Motor neuron (in vitro differentiated cells): ENCODE data around the gene LEPR. TPM values are rescaled to one million over a fixed set of nuclear protein-coding genes. Genes with fewer than 3 reads are reported as not detected.

ENCODE experiments used
- ATAC-seq, 8 experiments: fragments of 200-7000 bp; cut with Tn5 transposase; replicated peaks in 6 of 8; 2 replicates each; pipeline ENCODE4 v1.8.0; 2021; ENCODE audit warnings: mild to moderate bottlenecking in 8 of 8, moderate library complexity in 8 of 8
- H3K27ac ChIP-seq, 2 donors: fragments of 250-450 bp; sonication (Bioruptor Pico); 2 replicates each; pipeline ENCODE4 v1.9.0; 2021; ENCODE audit warnings: antibody characterized with exemption in 2 of 2, mild to moderate bottlenecking in 2 of 2, moderate library complexity in 1 of 2
- H3K4me1 ChIP-seq, 2 donors: fragments of 250-450 bp; sonication (Bioruptor Pico); replicated peaks in 1 of 2; 2 replicates each; pipeline ENCODE4 v1.6.1; 2021; ENCODE audit warnings: antibody characterized with exemption in 2 of 2, mild to moderate bottlenecking in 2 of 2, moderate library complexity in 1 of 2
- H3K4me3 ChIP-seq, 5 donors: fragments of 250-450 bp; sonication (Bioruptor Pico); 2 replicates each; pipeline ENCODE4 v1.9.0; 2021; ENCODE audit warnings: antibody characterized with exemption in 5 of 5, mild to moderate bottlenecking in 5 of 5, moderate library complexity in 4 of 5
- WGBS, 10 experiments: fragments of 450-650 bp; shearing (Covaris generic); methylation state at CpG; one replicate each; pipeline ENCODE4 v1.0.0; 2022; 5-methylcytosine and 5-hydroxymethylcytosine counted together
- in situ Hi-C, 9 experiments: fragments of 400-800 bp; cut with MboI; loops; one replicate each; pipeline ENCODE4 v1.15.0; 2021; ENCODE audit warnings: low sequenced_read_pairs in 9 of 9, low pct_unique_long_range_greater_than_20kb in 2 of 9; ENCODE audit not compliant: unreplicated experiment in 9 of 9
- total RNA-seq, 8 experiments: library from RNA; unstranded; fragments of 300-600 nt; gene quantifications; 2 replicates each; pipeline versions ENCODE4 v1.2.3 to v1.2.4, GENCODE V29; 2022

The LEPR gene
- total RNA-seq, 8 experiments from 2014 or later = 1.7 to 12.3 (median 5.0) TPM

DNA sequence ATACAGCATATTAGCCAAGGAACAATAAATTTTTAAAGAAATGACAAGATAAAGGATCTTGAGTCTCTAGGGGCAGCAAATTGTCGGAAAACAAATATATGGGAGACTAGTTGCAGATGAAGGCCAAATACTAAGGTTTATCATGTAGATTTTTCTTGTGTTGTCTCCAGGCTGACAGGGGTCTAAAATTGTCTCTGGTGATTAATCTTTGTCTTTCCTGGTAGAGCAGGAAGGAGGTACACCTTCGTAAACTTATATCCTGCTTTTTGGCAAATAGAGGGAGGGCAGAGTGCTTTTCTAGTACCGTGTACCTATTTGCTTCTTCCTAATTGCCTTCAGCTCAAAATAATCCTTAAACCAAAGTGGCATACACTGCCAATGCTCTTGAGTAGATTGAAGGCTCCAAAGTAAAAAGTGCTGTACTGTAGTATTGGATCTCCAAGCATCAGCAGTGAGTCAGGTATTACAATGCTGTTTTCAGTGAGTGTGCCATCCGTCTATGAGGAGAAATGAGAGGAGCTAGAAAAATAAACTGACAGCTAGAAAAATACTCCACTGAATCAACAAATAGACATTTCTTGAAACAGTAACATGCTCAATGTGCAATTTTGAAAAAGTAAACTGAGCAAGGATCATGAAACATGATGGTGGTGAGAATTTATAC, 1.8 kb upstream of the LEPR start:
- 82 to 100% (median 97%) methylated on average over 2 to 4 of the region's 4 CpGs for WGBS, 10 experiments
- in situ Hi-C loops = loop anchor here in 1 of 9 experiments (10.0 kb wide), 1 partner anchor 174 kb away; no protein-coding TSS in a partner anchor
- H3K4me1 ChIP-seq = peaks cover 3 to 8% of the 10 kb centered on the region in 2 donors
- no peak for ATAC-seq
- H3K4me3 ChIP-seq = no peak overlapping the region
- H3K27ac ChIP-seq = no peak overlapping the region

DNA sequence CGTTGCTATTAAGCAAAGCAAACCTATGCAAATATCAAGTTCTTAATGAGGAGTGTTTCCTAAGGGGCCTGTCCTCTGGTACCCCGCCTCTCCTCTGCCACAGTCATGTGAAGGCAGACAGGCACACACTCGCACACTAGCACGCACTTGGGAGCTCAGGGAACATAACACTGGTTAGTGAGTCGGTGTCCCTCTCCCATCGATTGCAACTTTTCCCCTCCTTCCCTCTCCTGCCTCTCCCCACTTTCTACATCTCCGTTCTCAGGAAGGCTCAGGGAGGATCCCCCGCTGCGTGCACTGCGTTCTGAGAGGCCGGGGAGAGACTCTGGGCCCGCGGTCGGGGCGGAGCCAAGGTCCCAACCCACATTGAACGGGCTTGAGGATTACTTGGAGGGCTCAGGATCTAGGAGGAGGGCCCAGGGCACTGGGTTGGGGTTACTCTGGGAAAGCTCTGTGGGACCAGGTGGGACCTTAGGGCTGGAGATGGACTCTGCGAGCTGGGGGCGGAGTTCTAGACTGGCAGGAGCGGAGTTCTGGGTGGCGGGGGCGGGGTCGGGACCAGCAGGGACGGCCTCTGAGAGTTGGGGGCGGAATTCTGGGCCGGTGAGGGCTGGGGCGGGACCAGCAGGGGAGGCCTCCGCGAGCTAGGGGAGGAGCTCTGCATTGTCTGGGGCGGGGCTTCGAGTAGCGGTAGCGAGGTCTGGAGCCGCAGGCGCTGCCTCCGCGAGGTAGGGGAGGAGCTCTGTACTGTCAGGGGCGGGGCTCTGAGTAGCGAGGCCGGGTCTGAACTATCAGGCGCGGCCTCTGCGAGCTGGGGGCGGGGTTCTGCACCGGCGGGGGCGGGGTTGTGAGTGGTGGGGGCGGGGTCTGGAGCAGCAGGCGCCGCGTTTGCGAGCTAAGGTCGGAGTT, 533 bp upstream of the LEPR start:
- ATAC-seq = peak; percentile 81 to 92 (median 89)
- in situ Hi-C loops = loop anchor here in 2 of 9 experiments (10.0 kb wide), 2 partner anchors 175 to 185 kb away; no protein-coding TSS in a partner anchor
- H3K4me3 ChIP-seq = peak overlapping the region; percentile 59 to 89 (median 82)
- peak overlapping the region; percentile 75 to 93 for H3K27ac ChIP-seq
- peaks cover 3 to 8% of the 10 kb centered on the region in 2 donors for H3K4me1 ChIP-seq
- WGBS, 10 experiments = 0 to 14% (median 4%) methylated on average over 1 to 17 of the region's 52 CpGs; no CpG with 5 or more reads in 1 of the 10 experiments

DNA sequence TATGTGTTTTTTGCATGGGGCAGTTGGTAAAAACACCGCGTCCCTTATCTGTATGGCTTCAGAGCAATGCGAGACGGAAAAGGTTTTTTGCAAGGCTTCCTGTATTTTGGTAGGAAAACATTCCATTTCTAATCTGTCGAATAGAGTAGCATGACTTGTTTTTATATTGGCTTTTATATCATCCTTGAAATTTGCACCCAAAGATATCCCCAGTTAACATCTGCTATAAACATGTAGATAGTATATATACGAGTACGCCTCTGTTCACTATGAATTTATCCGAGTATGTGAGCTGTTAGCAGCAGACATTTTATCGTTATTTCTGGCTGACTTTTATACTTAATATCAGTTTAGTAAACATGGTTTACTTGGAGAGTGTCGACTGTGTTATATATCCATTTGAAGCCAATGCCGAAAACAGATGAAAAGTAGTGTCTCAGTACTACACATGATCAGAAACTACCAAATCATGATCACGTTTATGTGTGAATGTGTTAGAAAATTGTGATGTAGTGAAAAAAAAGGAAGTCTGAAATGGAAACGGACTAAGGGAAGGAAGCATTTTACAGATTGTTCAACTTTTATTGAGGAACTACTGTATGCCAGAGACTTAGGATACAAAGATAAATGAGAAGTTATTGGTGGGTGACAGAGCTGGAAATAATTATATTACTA, 1.0 kb downstream of the LEPR start:
- in situ Hi-C loops = loop anchor here in 1 of 9 experiments (10.0 kb wide), 1 partner anchor 187 kb away; no protein-coding TSS in a partner anchor
- Histone ChIP-seq H3K4me1 (peaks cover 3 to 8% of the 10 kb centered on the region in 2 donors), H3K27ac (peak overlapping the region; percentile 75 to 93), H3K4me3 (peak overlapping the region; percentile 59 to 89 (median 82))
- 0 to 35% (median 8%) methylated on average over 3 to 13 of the region's 13 CpGs for WGBS, 10 experiments
- no peak for ATAC-seq

DNA sequence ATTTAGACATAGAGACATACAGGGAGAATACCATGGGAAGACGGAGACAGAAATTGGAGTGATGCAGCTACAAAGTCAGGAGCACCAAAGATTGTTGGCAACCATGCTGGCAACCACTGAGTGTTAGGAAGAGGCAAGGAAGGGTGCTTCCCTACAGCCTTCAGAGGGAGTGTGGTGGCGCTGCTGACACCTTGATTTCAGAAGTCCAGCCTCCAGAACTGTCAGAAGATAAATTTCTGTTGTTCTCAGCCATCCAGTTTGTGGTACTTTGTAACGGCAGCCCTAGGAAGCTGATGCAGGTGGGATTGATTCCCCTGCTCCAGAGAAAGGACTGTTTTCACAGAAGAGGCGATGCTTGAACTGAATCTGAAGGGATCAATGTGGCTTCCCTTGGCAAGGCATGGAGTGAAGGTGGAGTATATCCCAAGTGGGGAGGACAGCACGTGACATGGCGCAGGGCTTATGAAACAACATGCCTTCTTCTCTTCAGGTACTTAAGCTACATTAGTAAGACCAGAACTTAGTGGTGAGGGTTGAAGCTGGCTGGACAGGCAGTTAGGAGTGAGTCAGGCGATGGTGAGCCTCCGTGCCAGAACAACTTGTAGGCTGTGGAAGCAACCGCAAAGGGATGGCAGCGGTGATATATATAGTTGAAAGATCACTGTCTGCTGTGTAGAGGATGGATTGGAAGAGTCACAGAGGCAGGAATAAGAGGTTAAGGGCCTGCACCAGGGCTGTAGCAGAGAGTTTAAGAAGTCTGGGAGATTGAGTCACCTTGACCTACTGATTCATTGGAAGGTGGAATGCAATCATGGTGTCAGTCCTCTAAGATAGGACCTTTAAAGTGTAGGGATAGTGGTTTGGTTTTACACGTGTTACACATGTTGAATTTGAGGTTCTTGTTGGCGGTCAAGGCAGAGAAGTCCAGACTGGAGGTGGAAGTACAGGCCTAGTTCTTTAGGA, 2.1 kb downstream of the LEPR start:
- in situ Hi-C loops = loop anchor here in 1 of 9 experiments (10.0 kb wide), 1 partner anchor 188 kb away; no protein-coding TSS in a partner anchor

DNA sequence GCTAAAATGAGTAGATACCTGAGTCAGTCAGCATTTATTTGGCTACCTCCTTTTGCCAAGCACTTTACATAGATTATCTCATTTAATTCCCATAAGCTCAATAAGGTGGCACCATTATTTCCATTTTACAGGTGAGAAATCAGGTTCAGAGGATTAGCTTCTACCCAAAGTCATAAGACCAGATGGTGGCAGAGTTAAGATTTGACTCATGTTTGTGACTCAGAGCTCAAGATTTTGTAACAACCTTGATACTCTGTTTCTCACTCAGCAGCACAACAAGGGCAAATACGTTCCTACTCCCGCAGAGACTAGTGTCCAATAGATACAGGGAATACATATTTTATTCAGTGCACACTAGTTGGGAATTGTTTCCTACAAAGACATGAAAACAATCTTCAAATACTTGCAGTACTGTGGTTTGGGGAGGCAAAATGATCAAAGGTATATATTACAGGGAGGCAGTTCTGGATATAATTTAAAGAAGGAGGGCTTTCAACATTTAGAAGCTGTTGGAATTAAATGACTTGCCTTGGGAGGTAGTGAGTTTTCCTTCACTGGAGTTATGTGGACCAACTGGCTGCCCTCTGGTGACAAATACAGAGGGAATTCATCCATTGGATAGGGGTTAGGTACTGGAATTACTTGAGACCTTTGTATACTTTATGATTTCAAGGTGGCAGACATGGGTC, 3.6 kb downstream of the LEPR start:
- 31 to 100% (median 100%) methylated on average over 2 of the region's 2 CpGs; no CpG with 5 or more reads in 3 of the 10 experiments for WGBS, 10 experiments

More for the DNA sequence above, 2.1 kb downstream of the LEPR start:
- WGBS, 10 experiments = 79 to 99% (median 90%) methylated on average over 2 to 12 of the region's 12 CpGs
- H3K4me3 ChIP-seq = peak overlapping the region in 4 of 5 donors; percentile 59 to 89 (median 76)
- peaks cover 3 to 8% of the 10 kb centered on the region in 2 donors for H3K4me1 ChIP-seq
- no peak overlapping the region for H3K27ac ChIP-seq
- ATAC-seq = no peak

DNA sequence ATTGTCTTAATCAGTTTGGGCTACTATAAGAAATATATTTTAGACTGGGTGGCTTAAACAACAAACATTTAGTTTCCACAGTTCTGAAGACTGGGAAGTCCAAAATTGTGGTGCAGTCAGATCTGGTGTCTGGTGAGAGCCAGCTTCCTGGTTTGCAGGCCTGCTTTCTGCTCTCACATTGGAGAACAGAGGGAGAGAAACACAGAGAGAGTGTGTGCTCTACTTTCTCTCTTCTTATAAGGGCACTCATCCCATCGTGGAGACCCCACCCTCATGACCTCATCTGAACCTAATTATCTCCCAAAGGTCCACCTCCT, 4.1 kb downstream of the LEPR start:
- in situ Hi-C loops = loop anchor here in 1 of 9 experiments (10.0 kb wide), 1 partner anchor 190 kb away; no protein-coding TSS in a partner anchor
- H3K4me3 ChIP-seq = no peak overlapping the region
- no peak for ATAC-seq
- no peak overlapping the region for H3K27ac ChIP-seq
- H3K4me1 ChIP-seq = peaks cover 3 to 6% of the 10 kb centered on the region in 2 donors
- 40 to 100% (median 60%) methylated on average over 1 of the region's 1 CpG; no CpG with 5 or more reads in 1 of the 10 experiments for WGBS, 10 experiments

More for the DNA sequence above, 3.6 kb downstream of the LEPR start:
- ATAC-seq = no peak
- in situ Hi-C loops = loop anchor here in 1 of 9 experiments (10.0 kb wide), 1 partner anchor 189 kb away; no protein-coding TSS in a partner anchor
- Histone ChIP-seq H3K4me1 (peaks cover 3 to 8% of the 10 kb centered on the region in 2 donors), H3K27ac (no peak overlapping the region), H3K4me3 (no peak overlapping the region)

DNA sequence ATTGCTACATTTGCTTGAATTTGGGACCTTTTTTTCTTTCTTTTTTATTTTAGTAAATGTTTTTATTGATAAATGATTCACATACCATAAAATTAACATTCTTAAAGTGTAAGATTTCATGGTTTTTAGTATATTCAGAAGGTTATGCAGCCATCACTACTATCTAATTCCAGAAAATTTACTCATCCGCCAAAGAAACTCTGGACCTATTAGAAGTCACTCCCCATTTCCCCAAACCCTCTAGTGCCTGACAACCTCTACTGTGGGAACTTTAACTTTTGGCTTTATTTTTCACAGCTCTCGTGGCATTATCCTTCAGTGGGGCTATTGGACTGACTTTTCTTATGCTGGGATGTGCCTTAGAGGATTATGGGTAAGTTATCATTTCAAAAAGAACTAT, 4.5 kb downstream of the LEPR start:
- Histone ChIP-seq H3K4me3 (no peak overlapping the region), H3K4me1 (peaks cover 3 to 6% of the 10 kb centered on the region in 2 donors), H3K27ac (no peak overlapping the region)
- in situ Hi-C loops = loop anchor here in 5 of 9 experiments (10.0 to 25.0 kb wide), 4 partner anchors 190 to 512 kb away; no protein-coding TSS in a partner anchor
- 88 to 100% (median 100%) methylated on average over 1 to 2 of the region's 2 CpGs; no CpG with 5 or more reads in 1 of the 10 experiments for WGBS, 10 experiments
- ATAC-seq = no peak

DNA sequence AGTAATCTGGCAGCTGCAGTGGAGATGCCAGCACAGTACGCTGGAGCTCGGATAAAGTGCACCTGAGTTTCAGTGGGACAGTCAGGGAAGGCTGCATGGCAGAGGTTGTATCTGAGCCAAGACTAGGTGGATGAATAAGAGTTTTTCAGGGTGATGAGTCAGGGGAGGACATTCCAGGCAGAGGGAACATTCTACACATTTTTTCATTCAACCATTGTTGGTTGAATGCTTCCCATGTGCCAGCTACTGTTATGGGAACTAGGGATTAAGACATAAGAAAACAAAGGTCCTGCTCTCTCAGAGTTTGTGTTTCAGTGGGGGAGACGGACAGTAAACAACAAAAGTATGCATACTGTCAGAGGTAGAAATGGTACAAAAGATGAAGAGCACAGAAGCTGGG, 5.2 kb downstream of the LEPR start:
- in situ Hi-C loops = loop anchor here in 5 of 9 experiments (10.0 to 25.0 kb wide), 4 partner anchors 191 to 512 kb away; no protein-coding TSS in a partner anchor
- Histone ChIP-seq H3K4me3 (no peak overlapping the region), H3K27ac (no peak overlapping the region), H3K4me1 (peaks cover 3 to 6% of the 10 kb centered on the region in 2 donors)
- peak in 4 of 8 experiments; percentile 13 to 75 (median 18) for ATAC-seq
- WGBS, 10 experiments = 17 to 100% (median 89%) methylated on average over 1 to 3 of the region's 3 CpGs; no CpG with 5 or more reads in 1 of the 10 experiments

DNA sequence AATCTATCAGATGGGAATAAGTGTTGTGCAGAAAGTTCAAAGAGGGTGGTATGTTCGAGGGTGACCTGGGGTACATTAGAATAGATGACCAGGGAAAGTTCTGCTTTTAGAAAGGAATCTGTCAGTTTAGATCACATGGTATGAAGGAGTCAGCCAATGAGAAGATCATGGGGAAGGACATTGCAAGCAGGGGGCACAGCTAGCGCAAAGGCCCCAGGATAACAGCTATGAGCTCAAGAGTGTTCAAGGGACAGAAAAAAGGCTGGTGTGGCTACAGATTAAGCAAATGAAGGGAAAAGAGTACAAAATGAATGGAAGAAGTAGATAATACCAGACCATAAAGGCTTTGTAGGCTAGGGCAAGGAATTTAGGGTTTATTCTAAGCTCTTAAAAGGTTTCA, 8.6 kb downstream of the LEPR start:
- no peak overlapping the region for H3K27ac ChIP-seq
- no peaks in the 10 kb centered on the region for H3K4me1 ChIP-seq
- no peak overlapping the region for H3K4me3 ChIP-seq
- ATAC-seq = no peak
- WGBS, 10 experiments = 33 to 100% (median 92%) methylated on average over 1 to 2 of the region's 2 CpGs; no CpG with 5 or more reads in 1 of the 10 experiments
- in situ Hi-C loops = loop anchor here in 5 of 9 experiments (10.0 to 25.0 kb wide), 4 partner anchors 194 to 508 kb away; no protein-coding TSS in a partner anchor

DNA sequence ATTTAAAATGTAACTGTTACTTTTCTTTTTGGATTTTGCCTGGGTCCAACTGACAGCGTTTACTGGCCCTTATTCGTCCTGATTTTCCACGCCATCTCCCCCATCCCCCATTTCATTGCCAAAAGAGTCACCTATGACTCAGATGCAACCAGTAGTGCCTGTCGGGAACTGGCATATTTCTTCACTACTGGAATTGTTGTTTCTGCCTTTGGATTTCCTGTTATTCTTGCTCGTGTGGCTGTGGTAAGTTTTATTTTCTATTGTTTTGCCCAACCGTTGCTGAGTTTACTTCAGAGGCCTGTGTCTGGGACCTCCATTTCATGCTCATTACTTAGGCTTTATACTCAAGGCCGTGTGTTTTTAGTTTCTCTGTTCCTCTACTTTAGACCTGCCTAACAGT, 9.3 kb downstream of the LEPR start:
- Histone ChIP-seq H3K4me3 (no peak overlapping the region), H3K27ac (no peak overlapping the region), H3K4me1 (no peaks in the 10 kb centered on the region)
- in situ Hi-C loops = loop anchor here in 5 of 9 experiments (10.0 to 25.0 kb wide), 5 partner anchors 195 to 507 kb away; no protein-coding TSS in a partner anchor
- peak in 1 of 8 experiments; percentile 31 for ATAC-seq
- 32 to 93% (median 86%) methylated on average over 5 to 7 of the region's 7 CpGs for WGBS, 10 experiments
